Activated CD8-positive, alpha-beta memory T cell treated with anti-CD3 and anti-CD28 coated beads for 1 hour (primary cell): ENCODE data around the gene PYGB.
"Not testable (repeated sequence)": the region's sequence is repeated elsewhere in the genome, so short reads cannot be mapped to it uniquely, and the experiment has no call there.

Experiments
- DNase-seq, 2 donors: peaks; one replicate each; pipeline ENCODE4 v3.0.0-alpha.2; 2020; ENCODE audit warnings: low read depth in 1 of 2; ENCODE audit errors: extremely low read depth in 1 of 2

PYGB gene

GRCh38 chr20:25247518-25247955 is 348 bp upstream of the PYGB start:
- DNase-seq, result no peak

DNA sequence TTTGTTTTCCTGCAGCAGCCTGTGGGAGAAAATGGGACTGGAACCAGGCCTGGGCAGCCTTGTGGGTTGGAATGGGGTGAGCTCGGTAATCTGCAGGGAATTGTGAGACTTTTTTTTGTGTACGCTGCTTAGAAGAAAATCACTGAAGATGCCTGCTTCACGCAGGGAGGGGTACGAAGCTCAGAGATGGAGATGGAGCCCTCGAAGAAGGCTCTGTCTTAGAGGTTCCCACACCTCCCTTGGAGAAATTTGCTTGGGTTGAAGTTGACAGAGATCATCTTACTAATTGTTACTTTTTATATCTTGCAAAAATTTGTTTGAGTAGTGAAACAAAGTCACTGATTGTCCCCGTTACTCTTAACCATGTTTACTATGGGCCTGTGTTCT is 894 bp downstream of the PYGB start:
- no peak for DNase-seq

DNA sequence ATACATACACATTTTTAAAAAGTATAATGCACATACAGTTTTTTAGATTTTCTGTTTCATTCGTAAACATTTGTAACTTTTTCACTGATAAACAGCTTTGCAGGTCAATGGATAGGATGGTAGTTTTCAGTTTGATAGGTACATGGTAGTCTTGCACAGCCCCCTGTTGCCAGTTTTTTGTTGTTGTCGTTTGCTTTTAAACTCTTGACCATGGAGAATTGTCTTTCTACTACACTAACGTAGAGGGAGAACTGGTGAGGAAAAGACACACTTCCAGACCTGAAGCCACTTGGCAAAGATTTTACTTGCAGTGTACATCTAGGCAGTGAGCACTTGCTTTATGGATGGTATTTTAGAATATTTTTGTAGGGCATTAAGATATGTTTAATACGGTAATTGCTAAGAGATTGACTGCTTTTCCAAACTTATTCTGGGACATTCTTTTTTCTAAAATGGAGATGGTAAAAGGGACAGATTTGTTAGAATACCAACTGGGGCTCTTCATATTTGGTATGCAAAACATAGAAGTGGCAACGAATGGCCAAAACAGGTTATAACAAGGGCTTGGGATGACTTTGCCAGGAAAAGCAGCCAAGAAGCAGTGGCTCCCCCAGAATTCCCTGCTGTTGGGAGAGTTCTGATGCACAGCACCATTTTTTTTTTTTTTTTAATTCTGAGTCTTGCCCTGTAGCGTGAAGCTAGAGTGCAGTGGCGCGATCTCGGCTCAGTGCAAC is 1.5 kb downstream of the PYGB start:
- DNase-seq, result no peak

GRCh38 chr20:25250508-25250907 is 2.6 kb downstream of the PYGB start:
- no peak for DNase-seq

- DNase-seq, result no peak
These were observed 3.1 kb downstream of the PYGB start for GRCh38 chr20:25251019-25251418.

GRCh38 chr20:25251558-25251957 is 3.7 kb downstream of the PYGB start:
- no peak for DNase-seq

DNA sequence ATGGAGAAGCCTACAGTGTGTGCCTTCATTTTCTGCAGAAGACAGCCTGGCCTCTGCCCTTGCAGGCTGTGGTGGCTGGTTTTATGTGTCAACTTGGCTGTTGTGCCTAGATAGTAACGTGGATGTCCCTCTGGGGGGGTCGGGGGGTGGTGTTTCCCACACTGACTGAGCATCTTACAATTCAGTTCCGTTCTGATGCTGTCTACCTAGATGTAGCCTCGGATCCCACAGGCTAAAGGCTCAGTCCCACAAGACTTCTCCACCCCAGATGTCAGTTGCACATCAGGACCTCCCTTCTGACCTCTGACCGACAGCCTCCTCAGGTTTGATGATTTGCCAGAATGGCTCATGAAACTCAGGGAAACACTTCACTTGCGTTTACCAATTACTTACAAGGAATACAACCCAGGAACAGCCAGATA is 4.4 kb downstream of the PYGB start:
- no peak for DNase-seq

DNA sequence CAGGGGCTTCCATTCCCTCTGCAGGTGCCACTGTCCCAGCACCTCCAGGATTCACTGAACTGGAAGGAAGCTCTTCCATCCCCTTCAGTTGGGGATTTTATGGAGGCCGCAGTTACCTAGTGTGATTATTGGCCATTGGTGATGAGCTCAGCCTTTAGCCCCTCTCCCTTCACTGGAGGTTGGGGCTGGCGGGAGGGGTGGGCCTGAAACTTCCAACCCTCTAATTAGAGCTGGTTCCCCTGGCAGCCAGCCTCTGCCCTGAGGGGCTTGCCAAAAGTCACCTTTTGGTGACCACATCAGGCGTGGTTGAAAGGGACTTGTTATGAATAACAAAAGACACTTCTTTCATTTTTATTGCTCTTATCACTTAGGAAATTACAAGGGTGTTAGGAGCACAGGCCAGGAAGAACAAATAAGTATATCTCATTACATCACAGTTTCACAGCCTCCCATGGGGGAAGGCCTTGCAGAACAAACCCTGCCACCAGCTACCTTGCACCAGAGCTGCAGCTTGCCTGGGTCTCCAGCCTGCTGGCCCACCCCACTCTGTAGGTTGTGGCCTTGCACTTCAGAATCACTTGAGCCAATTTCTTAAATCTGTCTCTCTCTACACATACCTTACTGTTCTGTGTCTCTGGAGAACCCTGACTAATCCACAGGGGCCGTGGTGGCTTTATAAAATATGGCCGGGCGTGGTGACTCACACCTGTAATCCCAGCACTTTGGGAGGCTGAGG is 5.0 kb downstream of the PYGB start:
- DNase-seq, result no peak

DNA sequence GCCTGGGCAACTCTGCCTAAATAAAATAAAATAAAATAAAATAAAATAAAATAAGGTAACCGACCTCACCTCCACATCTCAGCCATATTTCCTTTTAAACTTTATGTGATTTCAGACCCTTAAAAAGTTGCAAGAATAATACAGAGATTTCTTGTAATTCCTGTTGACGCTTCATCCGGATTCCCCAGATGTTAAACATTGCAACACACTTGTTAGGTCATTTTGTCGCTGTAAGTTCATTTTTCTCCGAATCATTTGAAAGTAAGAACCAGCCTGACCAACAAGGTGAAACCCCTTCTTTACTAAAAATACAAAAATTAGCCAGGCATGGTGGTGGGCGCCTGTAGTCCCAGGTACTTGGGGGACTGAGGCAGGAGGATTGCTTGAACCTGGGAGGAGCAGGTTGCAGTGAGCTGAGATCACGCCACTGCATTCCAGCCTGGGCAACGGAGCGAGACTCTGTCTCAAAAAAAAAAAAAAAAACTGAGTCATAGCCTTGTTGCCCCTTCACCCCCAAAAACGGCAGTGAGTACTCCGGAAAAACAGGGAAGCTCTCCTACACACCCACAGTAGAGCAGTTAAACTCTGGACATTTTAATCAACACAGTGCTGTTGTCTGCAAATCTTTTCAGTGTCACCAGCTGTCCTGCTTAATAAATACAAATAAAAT is 5.9 kb downstream of the PYGB start:
- no peak for DNase-seq

DNA sequence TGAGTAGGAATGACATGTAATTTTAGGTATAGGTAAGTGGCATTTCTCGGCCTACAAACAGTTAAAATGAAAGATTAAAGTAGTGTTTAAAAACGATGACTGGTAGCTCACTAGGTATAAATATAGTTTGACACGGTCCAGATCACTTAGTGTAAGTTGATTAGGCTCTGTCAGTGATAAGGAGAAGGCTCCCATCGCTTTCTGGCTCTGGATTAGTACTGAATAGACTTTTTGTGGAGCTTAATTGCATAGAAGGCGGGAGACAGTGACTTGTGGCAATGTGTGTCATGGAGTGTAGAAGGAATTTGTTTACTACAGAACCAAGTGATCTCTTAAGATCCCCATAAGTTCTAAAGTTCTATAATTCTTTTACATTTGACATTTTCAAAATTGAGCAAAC is 6.7 kb downstream of the PYGB start:
- DNase-seq, result no peak

GRCh38 chr20:25254986-25255680 is 7.2 kb downstream of the PYGB start:
- no peak for DNase-seq

DNA sequence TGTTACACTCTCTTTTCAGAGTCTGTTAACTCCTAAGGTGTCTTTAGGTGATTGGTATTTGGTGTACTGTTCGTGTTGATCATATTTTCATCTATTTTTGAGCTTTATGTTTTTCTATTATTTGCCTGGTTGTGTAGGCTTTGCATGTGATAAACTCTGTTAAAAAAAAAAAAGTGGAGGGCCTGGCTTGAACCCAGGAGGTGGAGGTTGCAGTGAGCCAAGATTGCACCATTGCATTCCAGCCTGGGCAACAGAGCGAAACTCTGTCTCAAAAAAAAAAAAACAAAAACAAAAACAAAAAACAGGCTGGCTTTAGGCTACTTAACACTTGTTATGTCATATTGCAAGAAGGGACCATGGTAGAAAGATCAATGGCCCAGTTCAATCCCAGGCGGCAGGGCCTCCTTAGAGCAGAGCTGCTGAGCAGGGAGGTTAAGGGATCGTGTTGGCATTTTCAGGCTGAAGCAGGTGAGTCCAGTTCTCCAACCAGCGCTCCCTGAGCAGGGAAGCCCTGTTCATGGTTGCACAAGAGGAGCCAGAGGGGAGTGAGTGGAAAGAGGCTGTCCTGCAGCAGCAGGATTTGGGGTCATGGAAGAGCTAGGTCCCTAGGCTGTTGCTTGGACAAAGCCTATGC is 8.5 kb downstream of the PYGB start:
- DNase-seq, result no peak

DNA sequence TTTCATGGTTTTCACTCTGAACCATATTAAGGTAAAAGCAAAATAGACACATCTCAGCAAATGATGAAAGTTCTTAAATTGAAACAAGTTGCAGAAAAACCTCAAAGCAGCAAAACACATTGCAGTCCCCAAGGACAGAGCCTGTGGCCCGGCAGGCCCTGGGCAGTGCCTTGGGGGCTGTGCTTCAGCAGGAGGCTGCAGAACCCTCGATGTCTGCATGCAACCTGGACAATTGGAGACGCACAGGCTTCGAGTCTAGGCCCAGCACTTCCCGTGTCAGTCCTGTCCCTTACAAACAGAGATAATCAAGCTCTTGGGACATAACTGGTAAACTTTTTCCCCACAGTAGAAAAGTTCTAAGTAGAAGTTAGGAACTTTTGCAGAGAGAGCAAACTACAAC is 9.2 kb downstream of the PYGB start:
- DNase-seq, result no peak

- DNase-seq, result no peak
These were observed 10.0 kb downstream of the PYGB start for GRCh38 chr20:25257756-25258475.

GRCh38 chr20:25258476-25258805 is 10.6 kb downstream of the PYGB start:
- DNase-seq, result no peak

- no peak for DNase-seq
These were observed 10.9 kb downstream of the PYGB start for GRCh38 chr20:25258828-25259227.

DNA sequence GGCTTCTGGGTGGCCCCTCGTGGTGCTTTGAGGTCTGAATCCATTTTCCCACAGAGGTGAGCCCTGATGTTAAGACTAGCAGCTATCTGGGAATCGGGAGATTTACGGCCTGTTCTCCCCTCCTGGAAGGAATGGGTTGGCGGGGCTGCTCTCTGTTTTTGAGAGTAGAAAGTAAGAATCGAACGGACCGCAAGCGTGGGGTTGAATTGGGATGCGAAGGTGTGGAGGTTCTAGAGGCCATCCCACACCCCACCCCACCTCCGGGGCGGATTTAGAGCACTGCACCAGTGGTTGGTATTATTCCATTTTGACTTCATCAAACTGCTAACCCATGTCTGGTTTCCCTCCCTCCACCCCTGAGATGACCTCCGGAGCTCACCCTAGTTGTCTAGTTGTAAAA is 11.5 kb downstream of the PYGB start:
- DNase-seq, result no peak

DNA sequence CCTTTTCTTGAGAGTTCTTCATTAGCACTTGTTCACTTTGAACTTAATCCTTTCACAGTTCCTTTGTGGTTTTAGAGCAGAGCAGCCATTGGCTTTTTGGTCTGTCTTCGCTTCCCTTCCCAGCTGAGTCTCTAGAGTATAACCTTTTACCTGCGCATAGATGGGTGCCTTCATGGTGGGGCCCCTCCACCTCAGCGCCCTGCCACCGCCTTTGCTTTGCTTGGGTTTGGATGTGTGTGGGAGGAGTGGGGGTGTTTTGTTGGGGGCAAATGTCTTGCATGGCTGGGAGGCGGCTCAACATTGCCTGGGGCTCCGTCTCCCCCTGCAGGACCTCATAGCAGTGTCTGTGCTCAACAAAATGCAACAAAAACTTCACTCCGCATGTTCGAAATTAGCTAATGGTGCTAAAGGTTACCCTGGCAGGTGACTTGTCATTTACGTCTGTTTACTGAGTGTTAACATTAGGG is 11.9 kb downstream of the PYGB start:
- DNase-seq, result no peak

GRCh38 chr20:25260770-25261437 is 13.0 kb downstream of the PYGB start:
- DNase-seq, result not testable (repeated sequence)
